HEK293 (cell line): ENCODE results near the gene SUPT5H.

Source experiments
- CTCF ChIA-PET: fragments of 350-600 bp; formaldehyde crosslinking; extraction: SDS; loops from one replicate; lab custom pipeline; 2021; ENCODE audit warnings: antibody characterized with exemption; lab: Yijun Ruan, JAX
- POLR2A ChIA-PET: fragments of 300-600 bp; formaldehyde crosslinking; extraction: SDS; loops from one replicate; lab custom pipeline; 2020; ENCODE audit warnings: antibody characterized with exemption, inconsistent platforms; lab: Yijun Ruan, JAX
- H3K27ac ChIP-seq: fragments of 200-500 bp; sonication (Bioruptor generic); 2 replicates; pipeline ENCODE4 v1.5.1; 2014; ENCODE audit warnings: low read depth, low read length, control low read depth, inconsistent platforms; ENCODE audit errors: extremely low read depth
- H3K36me3 ChIP-seq, 2 experiments: fragments of 200-500 bp in 1 of 2; sonication (Bioruptor generic) in 1 of 2; 1 replicate in 1 of 2; 2 replicates in 1 of 2; pipeline ENCODE4 v1.5.1; 2014 to 2017; ENCODE audit warnings: inconsistent platforms in 2 of 2, low read length in 2 of 2; ENCODE audit not compliant: control insufficient read depth in 2 of 2, insufficient read depth in 1 of 2
- H3K4me1 ChIP-seq: fragments of 200-500 bp; sonication (Bioruptor generic); 2 replicates; pipeline ENCODE4 v1.5.1; 2014; ENCODE audit warnings: mild to moderate bottlenecking, low read length, inconsistent platforms; ENCODE audit not compliant: control insufficient read depth, insufficient read depth
- H3K4me3 ChIP-seq: 2 replicates; pipeline ENCODE4 v1.5.1; 2011; ENCODE audit warnings: low read depth, mild to moderate bottlenecking, control low read depth, low read length, moderate library complexity
- H3K9me3 ChIP-seq: fragments of 200-500 bp; sonication (Bioruptor generic); 2 replicates; pipeline ENCODE4 v1.5.1; 2014; ENCODE audit warnings: low read depth, low read length, inconsistent platforms; ENCODE audit not compliant: control insufficient read depth, insufficient read depth
- ATF2 ChIP-seq: fragments of 450-650 bp; formaldehyde crosslinking; IDR thresholded peaks from 2 replicates; pipeline ENCODE4 v1.5.1; 2016; ENCODE audit warnings: missing biosample characterization, missing genetic modification characterization, low read depth
- BCL6B ChIP-seq: fragments of 450-650 bp; formaldehyde crosslinking; IDR thresholded peaks from 2 replicates; pipeline ENCODE4 v1.5.1; 2017; ENCODE audit warnings: missing biosample characterization, missing genetic modification characterization
- FEZF1 ChIP-seq: fragments of 450-650 bp; formaldehyde crosslinking; IDR thresholded peaks from 2 replicates; pipeline ENCODE4 v1.5.1; 2016; ENCODE audit warnings: missing biosample characterization, missing genetic modification characterization
- KLF8 ChIP-seq: fragments of 450-650 bp; formaldehyde crosslinking; IDR thresholded peaks from 2 replicates; pipeline ENCODE4 v1.5.1; 2016; ENCODE audit warnings: missing biosample characterization, missing genetic modification characterization
- OSR2 ChIP-seq: fragments of 450-650 bp; formaldehyde crosslinking; IDR thresholded peaks from 2 replicates; pipeline ENCODE4 v1.5.1; 2016; ENCODE audit warnings: missing biosample characterization, missing genetic modification characterization
- PRDM4 ChIP-seq: fragments of 450-650 bp; formaldehyde crosslinking; IDR thresholded peaks from 2 replicates; pipeline ENCODE4 v1.5.1; 2017; ENCODE audit warnings: missing biosample characterization, missing genetic modification characterization
- PRDM6 ChIP-seq: fragments of 450-650 bp; formaldehyde crosslinking; IDR thresholded peaks from 2 replicates; pipeline ENCODE4 v1.5.1; 2017; ENCODE audit warnings: missing biosample characterization, missing genetic modification characterization
- SALL2 ChIP-seq: fragments of 450-650 bp; formaldehyde crosslinking; IDR thresholded peaks from 2 replicates; pipeline ENCODE4 v1.5.0; 2017; ENCODE audit warnings: missing biosample characterization, mild to moderate bottlenecking, missing genetic modification characterization, borderline replicate concordance
- ZNF140 ChIP-seq: fragments of 450-650 bp; formaldehyde crosslinking; IDR thresholded peaks from 2 replicates; pipeline ENCODE4 v1.5.1; 2016; ENCODE audit warnings: missing biosample characterization, missing genetic modification characterization
- ZNF2 ChIP-seq: fragments of 450-650 bp; formaldehyde crosslinking; IDR thresholded peaks from 2 replicates; pipeline ENCODE4 v1.5.1; 2016; ENCODE audit warnings: missing biosample characterization, missing genetic modification characterization
- ZNF214 ChIP-seq: fragments of 450-650 bp; formaldehyde crosslinking; IDR thresholded peaks from 2 replicates; pipeline ENCODE4 v1.5.1; 2017; ENCODE audit warnings: missing biosample characterization, mild to moderate bottlenecking, missing genetic modification characterization, borderline replicate concordance
- ZNF266 ChIP-seq: fragments of 450-650 bp; formaldehyde crosslinking; IDR thresholded peaks from 2 replicates; pipeline ENCODE4 v1.5.1; 2016; ENCODE audit warnings: missing biosample characterization, missing genetic modification characterization, low read depth
- ZNF37A ChIP-seq: fragments of 450-650 bp; IDR thresholded peaks from 2 replicates; pipeline ENCODE4 v1.5.1; 2018; ENCODE audit warnings: missing biosample characterization, missing genetic modification characterization
- ZNF488 ChIP-seq: fragments of 450-650 bp; formaldehyde crosslinking; IDR thresholded peaks from 2 replicates; pipeline ENCODE4 v1.5.1; 2016; ENCODE audit warnings: missing biosample characterization, missing genetic modification characterization
- ZNF521 ChIP-seq: fragments of 450-650 bp; formaldehyde crosslinking; IDR thresholded peaks from 2 replicates; pipeline ENCODE4 v1.5.1; 2017; ENCODE audit warnings: missing biosample characterization, mild to moderate bottlenecking, missing genetic modification characterization
- ZNF529 ChIP-seq: fragments of 450-650 bp; formaldehyde crosslinking; IDR thresholded peaks from 2 replicates; pipeline ENCODE4 v1.5.1; 2017; ENCODE audit warnings: missing genetic modification characterization, missing biosample characterization; ENCODE audit not compliant: insufficient replicate concordance
- ZNF561 ChIP-seq: fragments of 450-650 bp; IDR thresholded peaks from 2 replicates; pipeline ENCODE4 v1.5.1; 2018; ENCODE audit warnings: missing biosample characterization, missing genetic modification characterization, borderline replicate concordance
- ZNF623 ChIP-seq: fragments of 450-650 bp; formaldehyde crosslinking; IDR thresholded peaks from 2 replicates; pipeline ENCODE4 v1.5.1; 2016; ENCODE audit warnings: missing biosample characterization, missing genetic modification characterization
- ZNF692 ChIP-seq: fragments of 450-650 bp; formaldehyde crosslinking; IDR thresholded peaks from 2 replicates; pipeline ENCODE4 v1.5.1; 2016; ENCODE audit warnings: missing biosample characterization, missing genetic modification characterization
- ZNF791 ChIP-seq: fragments of 450-650 bp; formaldehyde crosslinking; IDR thresholded peaks from 2 replicates; pipeline ENCODE4 v1.5.1; 2016; ENCODE audit warnings: missing biosample characterization, missing genetic modification characterization

The SUPT5H gene

GRCh38 chr19:39471756-39472536 lies 26.6 kb downstream of the SUPT5H start (continued):
- TF ChIP-seq ZNF529 (tag by site-specific recombination) (no peak), ZNF214 (tag by site-specific recombination) (no peak), ZNF2 (tag by site-specific recombination) (no peak), ZNF791 (tag by site-specific recombination) (no peak), ZNF623 (tag by site-specific recombination) (peak; percentile 99), FEZF1 (tag by site-specific recombination) (no peak), SALL2 (tag by site-specific recombination) (no peak)

- Histone ChIP-seq H3K4me3 (no peak overlapping the region), H3K36me3 (peaks cover 89 to 98% of the 10 kb centered on the region in 2 experiments), H3K27ac (0 out of 2 replicates have a peak overlapping the region, but pooled peaks have one; percentile 24), H3K4me1 (no peaks in the 10 kb centered on the region), H3K9me3 (no peaks in the 10 kb centered on the region)
- no peak for TF ChIP-seq OSR2
- TF ChIP-seq KLF8 (tag by site-specific recombination) = peak; percentile 45; the same call in 1 of the 2 replicates
- CTCF ChIA-PET = interaction anchor here (0.5 to 6.1 kb wide), 12 partner anchors 10 to 209 kb away, joined by 3 to 174 read pairs (median 4); partner anchors contain the start of genes EID2B and SUPT5H
- POLR2A ChIA-PET = interaction anchor here (1.6 to 2.3 kb wide), 3 partner anchors 8 to 37 kb away, joined by 6 to 8 read pairs (median 7); partner anchors contain the start of genes RPS16, SUPT5H and TIMM50
Observed at GRCh38 chr19:39472746-39473442, 27.5 kb downstream of the SUPT5H start.

- POLR2A ChIA-PET = interaction anchor here (1.0 to 3.6 kb wide), 5 partner anchors 28 to 59 kb away, joined by 4 to 29 read pairs (median 7); partner anchors contain the start of genes EID2B, RPS16 and SUPT5H
- CTCF ChIA-PET = interaction anchor here (0.5 to 6.1 kb wide), 34 partner anchors 10 to 503 kb away, joined by 3 to 174 read pairs (median 7); partner anchors contain the start of genes DLL3, EID2, EID2B and GMFG
- TF ChIP-seq ZNF521 (tag by site-specific recombination) (no peak), ZNF561 (tag by site-specific recombination) (no peak), BCL6B (tag by site-specific recombination) (no peak), ZNF140 (tag by site-specific recombination) (no peak), ZNF37A (no peak), ZNF692 (tag by site-specific recombination) (peak; percentile 85), PRDM4 (tag by site-specific recombination) (no peak), PRDM6 (tag by site-specific recombination) (no peak), ZNF266 (tag by site-specific recombination) (no peak), ZNF488 (tag by site-specific recombination) (no peak), ATF2 (tag by site-specific recombination) (no peak)
Observed at GRCh38 chr19:39473443-39473960, 28.1 kb downstream of the SUPT5H start.

More at GRCh38 chr19:39473443-39473960, 28.1 kb downstream of the SUPT5H start:
- H3K4me1 ChIP-seq = no peaks in the 10 kb centered on the region
- no peak overlapping the region for H3K27ac ChIP-seq
- no peaks in the 10 kb centered on the region for H3K9me3 ChIP-seq
- peaks cover 82 to 97% of the 10 kb centered on the region in 2 experiments for H3K36me3 ChIP-seq
- H3K4me3 ChIP-seq = no peak overlapping the region
